Measurements from ENCODE around the gene MAML2. TPM values are rescaled to one million over a fixed set of nuclear protein-coding genes. Genes with fewer than 3 reads are reported as not detected.

The MAML2 gene
- total and polyA plus RNA-seq, 4 donors = 3.8 to 41.8 (median 13.7) TPM

DNA sequence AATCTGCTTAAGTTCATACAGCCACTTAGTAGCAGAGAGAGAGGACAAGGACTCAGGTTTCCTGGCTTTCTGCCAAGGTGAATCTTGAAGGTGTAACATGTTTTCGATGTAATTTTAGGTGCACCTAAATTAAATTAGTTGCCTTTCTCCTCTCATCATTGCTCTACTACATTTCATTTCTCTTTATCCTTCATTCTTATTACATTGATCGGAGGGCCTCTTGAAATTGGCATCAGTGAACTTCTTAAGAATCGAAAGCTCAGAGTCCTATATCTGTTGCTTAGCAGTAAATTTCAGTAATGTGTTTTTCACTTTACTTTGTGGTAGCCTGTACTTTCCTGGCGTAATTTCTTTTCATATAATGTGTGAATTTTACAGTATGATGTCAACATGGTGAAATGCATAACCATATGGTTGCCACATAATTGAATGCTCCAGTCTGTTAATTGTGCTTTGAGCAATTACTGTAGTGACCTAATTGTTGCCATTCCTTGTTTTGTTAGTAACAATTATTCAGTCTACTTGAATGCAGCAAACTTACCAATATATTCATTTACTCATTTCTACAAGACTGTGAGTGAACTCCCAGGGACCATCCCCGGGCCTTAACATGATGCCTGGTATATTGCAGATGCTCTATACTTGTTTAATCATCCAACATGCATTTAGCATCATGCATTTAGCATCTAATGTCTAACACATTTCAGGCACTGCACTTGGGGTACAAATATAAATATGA lies 138.1 kb downstream of the MAML2 start:
- DNase-seq = no peak
- Histone ChIP-seq H3K9me3 (ENCODE audit: control insufficient read depth in 4 of 4, insufficient read depth in 3 of 4, low read length in 3 of 4) (no peaks in the 10 kb centered on the region), H3K4me1 (ENCODE audit: control insufficient read depth in 5 of 5, insufficient read depth in 5 of 5, low read length in 5 of 5) (peaks cover 5 to 41% (median 11%) of the 10 kb centered on the region in 5 donors), H3K9ac (ENCODE audit: insufficient read depth in 1 of 2, low read length in 2 of 2) (no peak overlapping the region), H3K27me3 (ENCODE audit: control insufficient read depth in 3 of 3, insufficient read depth in 3 of 3, low read length in 2 of 3) (no peaks in the 10 kb centered on the region), H3K27ac (ENCODE audit: low read depth in 1 of 2, low read length in 1 of 2) (no peak overlapping the region), H3K36me3 (ENCODE audit: control insufficient read depth in 4 of 4, insufficient read depth in 4 of 4, low read length in 4 of 4) (no peaks in the 10 kb centered on the region), H3K4me3 (no peak overlapping the region)
- WGBS, 2 donors = 84 to 85% methylated on average over 5 of the region's 5 CpGs
- TF ChIP-seq, protein P1, sequence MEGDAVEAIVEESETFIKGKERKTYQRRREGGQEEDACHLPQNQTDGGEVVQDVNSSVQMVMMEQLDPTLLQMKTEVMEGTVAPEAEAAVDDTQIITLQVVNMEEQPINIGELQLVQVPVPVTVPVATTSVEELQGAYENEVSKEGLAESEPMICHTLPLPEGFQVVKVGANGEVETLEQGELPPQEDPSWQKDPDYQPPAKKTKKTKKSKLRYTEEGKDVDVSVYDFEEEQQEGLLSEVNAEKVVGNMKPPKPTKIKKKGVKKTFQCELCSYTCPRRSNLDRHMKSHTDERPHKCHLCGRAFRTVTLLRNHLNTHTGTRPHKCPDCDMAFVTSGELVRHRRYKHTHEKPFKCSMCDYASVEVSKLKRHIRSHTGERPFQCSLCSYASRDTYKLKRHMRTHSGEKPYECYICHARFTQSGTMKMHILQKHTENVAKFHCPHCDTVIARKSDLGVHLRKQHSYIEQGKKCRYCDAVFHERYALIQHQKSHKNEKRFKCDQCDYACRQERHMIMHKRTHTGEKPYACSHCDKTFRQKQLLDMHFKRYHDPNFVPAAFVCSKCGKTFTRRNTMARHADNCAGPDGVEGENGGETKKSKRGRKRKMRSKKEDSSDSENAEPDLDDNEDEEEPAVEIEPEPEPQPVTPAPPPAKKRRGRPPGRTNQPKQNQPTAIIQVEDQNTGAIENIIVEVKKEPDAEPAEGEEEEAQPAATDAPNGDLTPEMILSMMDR (IDR thresholded peaks at IDR 0.05; ENCODE audit: control extremely low read depth, extremely low read depth) = no peak
- ATAC-seq (ENCODE audit: insufficient read depth, low FRiP score) = no peak

DNA sequence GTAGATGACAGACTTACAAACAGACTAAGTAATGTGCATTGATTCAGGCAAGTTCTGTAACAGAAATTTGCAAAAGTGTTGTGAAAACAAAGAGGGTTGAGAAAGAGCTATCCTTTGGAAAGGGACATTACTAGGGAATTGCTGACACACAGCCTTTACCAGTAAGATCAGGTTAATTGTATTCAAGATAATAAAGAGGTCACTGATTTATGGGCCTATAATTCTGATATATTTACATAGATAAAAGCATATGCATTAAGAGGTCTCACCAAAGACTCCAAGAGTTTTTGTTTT lies 138.7 kb downstream of the MAML2 start:
- DNase-seq (no peak), ATAC-seq (ENCODE audit: insufficient read depth, low FRiP score) (no peak)
- Histone ChIP-seq H3K9me3 (ENCODE audit: control insufficient read depth in 4 of 4, insufficient read depth in 3 of 4, low read length in 3 of 4) (no peaks in the 10 kb centered on the region), H3K4me3 (no peak overlapping the region), H3K9ac (ENCODE audit: insufficient read depth in 1 of 2, low read length in 2 of 2) (no peak overlapping the region), H3K4me1 (ENCODE audit: control insufficient read depth in 5 of 5, insufficient read depth in 5 of 5, low read length in 5 of 5) (peaks cover 5 to 42% (median 13%) of the 10 kb centered on the region in 5 donors), H3K36me3 (ENCODE audit: control insufficient read depth in 4 of 4, insufficient read depth in 4 of 4, low read length in 4 of 4) (no peaks in the 10 kb centered on the region), H3K27me3 (ENCODE audit: control insufficient read depth in 3 of 3, insufficient read depth in 3 of 3, low read length in 2 of 3) (no peaks in the 10 kb centered on the region), H3K27ac (ENCODE audit: low read depth in 1 of 2, low read length in 1 of 2) (no peak overlapping the region)
- TF ChIP-seq, protein P1 (IDR thresholded peaks at IDR 0.05; ENCODE audit: control extremely low read depth, extremely low read depth) = no peak

DNA sequence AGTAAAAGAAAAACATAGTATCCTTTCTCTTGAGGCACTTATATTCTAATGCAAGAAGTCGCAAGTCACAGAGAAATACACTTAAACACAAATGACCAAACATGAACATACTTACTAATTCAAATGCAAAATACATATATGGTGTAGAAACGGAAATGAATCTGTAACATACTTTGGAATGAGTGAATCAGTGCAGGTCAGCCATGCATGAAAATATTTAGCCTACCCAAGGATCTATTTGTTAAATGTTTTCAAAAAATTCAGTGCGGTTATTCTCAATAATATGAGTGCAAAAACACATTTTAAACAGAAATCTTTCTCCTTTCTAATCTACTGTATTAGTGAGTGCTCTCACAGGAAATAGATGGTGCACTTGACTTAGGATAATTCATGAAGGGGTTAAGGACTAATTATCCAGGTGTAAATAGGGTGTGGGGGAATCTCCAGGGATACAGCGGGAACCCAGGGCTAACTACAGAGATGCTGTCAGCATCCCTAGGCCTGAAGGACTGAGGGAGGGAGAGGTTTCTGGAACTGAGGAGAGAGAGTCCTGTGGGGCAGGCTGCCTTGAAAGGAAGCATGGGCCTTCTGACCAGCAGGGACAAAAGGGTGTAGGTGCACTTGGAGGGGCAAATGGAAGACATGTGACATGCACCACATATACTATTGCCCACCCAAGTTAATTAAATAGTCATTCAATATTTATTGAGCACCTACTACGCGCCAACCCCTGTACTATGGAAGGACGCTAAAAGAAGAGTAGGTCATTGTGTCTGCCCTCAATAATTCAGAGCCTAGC lies 139.2 kb downstream of the MAML2 start:
- 95 to 96% methylated on average over 7 of the region's 7 CpGs for WGBS, 2 donors
- Histone ChIP-seq H3K27ac (ENCODE audit: low read depth in 1 of 2, low read length in 1 of 2) (peak overlapping the region in 1 of 2 donors; percentile 10), H3K4me1 (ENCODE audit: control insufficient read depth in 5 of 5, insufficient read depth in 5 of 5, low read length in 5 of 5) (peaks cover 5 to 37% (median 11%) of the 10 kb centered on the region in 5 donors)

More for the DNA sequence above, 139.2 kb downstream of the MAML2 start:
- DNase-seq = no peak
- no peaks in the 10 kb centered on the region for H3K9me3 ChIP-seq (ENCODE audit: control insufficient read depth in 4 of 4, insufficient read depth in 3 of 4, low read length in 3 of 4)
- ATAC-seq (ENCODE audit: insufficient read depth, low FRiP score) = no peak
- H3K9ac ChIP-seq (ENCODE audit: insufficient read depth in 1 of 2, low read length in 2 of 2) = no peak overlapping the region
- no peaks in the 10 kb centered on the region for H3K36me3 ChIP-seq (ENCODE audit: control insufficient read depth in 4 of 4, insufficient read depth in 4 of 4, low read length in 4 of 4)
- no peak overlapping the region for H3K4me3 ChIP-seq
- TF ChIP-seq, protein P1 (IDR thresholded peaks at IDR 0.05; ENCODE audit: control extremely low read depth, extremely low read depth) = no peak
- no peaks in the 10 kb centered on the region for H3K27me3 ChIP-seq (ENCODE audit: control insufficient read depth in 3 of 3, insufficient read depth in 3 of 3, low read length in 2 of 3)
